PC-9 (cell line): ENCODE results near the gene KCNC4. TPM values are rescaled to one million over a fixed set of nuclear protein-coding genes. Genes with fewer than 3 reads are reported as not detected.

Experiments used
- BruUV-seq: library from RNA; stranded (reverse); fragments of 400-500 nt; replicated peaks from 2 replicates; lab custom pipeline; 2021; lab: Mats Ljungman, UMichigan
- CTCF ChIA-PET: fragments of 300-600 bp; sonication (Branson Sonifier 250); formaldehyde crosslinking; loops from one replicate; lab custom pipeline; 2022; ENCODE audit warnings: antibody characterized with exemption; lab: Charles Lee
- POLR2A ChIA-PET: fragments of 300-600 bp; sonication (Branson Sonifier 250); formaldehyde crosslinking; loops from one replicate; lab custom pipeline; 2022; ENCODE audit warnings: antibody characterized with exemption; ENCODE audit not compliant: unreplicated experiment; lab: Charles Lee
- DNase-seq, 2 experiments: peaks; one replicate each; pipeline versions ENCODE4 v3.0.0 to v3.0.0-alpha.2; 2015 to 2022; ENCODE audit warnings: mixed read lengths in 1 of 2
- H2AFZ ChIP-seq: fragments of 200-600 bp; sonication (generic); 2 replicates; pipeline ENCODE4 v1.8.1; 2017; ENCODE audit warnings: antibody characterized with exemption
- H3F3A ChIP-seq: fragments of 200-600 bp; sonication (generic); 2 replicates; pipeline ENCODE4 v1.8.1; 2017; ENCODE audit warnings: antibody characterized with exemption, mild to moderate bottlenecking, low read depth; ENCODE audit not compliant: insufficient read depth
- H3K27ac ChIP-seq: fragments of 200-600 bp; sonication (generic); 2 replicates; pipeline ENCODE4 v1.6.1; 2016; ENCODE audit warnings: mixed run types
- H3K27me3 ChIP-seq: fragments of 200-600 bp; sonication (generic); 2 replicates; pipeline ENCODE4 v1.6.1; 2016; ENCODE audit warnings: low read depth, mixed run types; ENCODE audit not compliant: insufficient read depth
- H3K36me3 ChIP-seq: fragments of 200-600 bp; sonication (generic); 2 replicates; pipeline ENCODE4 v1.6.1; 2016; ENCODE audit warnings: low read depth, mixed run types
- H3K4me1 ChIP-seq: fragments of 200-600 bp; sonication (generic); replicated peaks from 2 replicates; pipeline ENCODE4 v1.6.1; 2016; ENCODE audit warnings: mixed run types; ENCODE audit not compliant: insufficient read depth
- H3K4me2 ChIP-seq: fragments of 200-600 bp; sonication (generic); 2 replicates; pipeline ENCODE4 v1.6.1; 2017; ENCODE audit warnings: mixed run types
- H3K4me3 ChIP-seq: fragments of 200-600 bp; sonication (generic); 2 replicates; pipeline ENCODE4 v1.6.1; 2016; ENCODE audit warnings: mixed run types
- H3K79me2 ChIP-seq: fragments of 200-600 bp; sonication (generic); 2 replicates; pipeline ENCODE4 v1.6.1; 2017; ENCODE audit warnings: low read depth, mixed run types
- H3K9me2 ChIP-seq: fragments of 200-600 bp; sonication (generic); 2 replicates; pipeline ENCODE4 v1.8.1; 2017; ENCODE audit warnings: mild to moderate bottlenecking; ENCODE audit not compliant: insufficient read depth
- H3K9me3 ChIP-seq: fragments of 200-600 bp; sonication (generic); 2 replicates; pipeline ENCODE4 v1.8.1; 2016; ENCODE audit warnings: low read depth; ENCODE audit not compliant: insufficient read depth
- H4K20me1 ChIP-seq: fragments of 200-600 bp; sonication (generic); 2 replicates; pipeline ENCODE4 v1.8.1; 2017; ENCODE audit not compliant: insufficient read depth
- EZH2 ChIP-seq: fragments of 200-600 bp; sonication (generic); IDR thresholded peaks from 2 replicates; pipeline ENCODE4 v1.8.0; 2017; ENCODE audit warnings: antibody characterized with exemption, low read depth
- intact Hi-C: fragments of 100-400 bp; cut with micrococcal nuclease; formaldehyde crosslinking; loops from one replicate; pipeline ENCODE4 v1.10.0; 2022; ENCODE audit not compliant: unreplicated experiment
- total RNA-seq: library from RNA; stranded (reverse); gene quantifications from 2 replicates; pipeline ENCODE4 v1.2.3, GENCODE V29; 2021
- TF ChIP-seq, protein P1 (sequence below): fragments of 200-600 bp; sonication (generic); conservative IDR thresholded peaks from 2 replicates; pipeline ENCODE4 v1.6.1; 2017; ENCODE audit warnings: mixed run types, antibody characterized with exemption, mild to moderate bottlenecking, moderate library complexity

Gene KCNC4
- total RNA-seq, 1 experiment from 2014 or later: 8.6 TPM

DNA sequence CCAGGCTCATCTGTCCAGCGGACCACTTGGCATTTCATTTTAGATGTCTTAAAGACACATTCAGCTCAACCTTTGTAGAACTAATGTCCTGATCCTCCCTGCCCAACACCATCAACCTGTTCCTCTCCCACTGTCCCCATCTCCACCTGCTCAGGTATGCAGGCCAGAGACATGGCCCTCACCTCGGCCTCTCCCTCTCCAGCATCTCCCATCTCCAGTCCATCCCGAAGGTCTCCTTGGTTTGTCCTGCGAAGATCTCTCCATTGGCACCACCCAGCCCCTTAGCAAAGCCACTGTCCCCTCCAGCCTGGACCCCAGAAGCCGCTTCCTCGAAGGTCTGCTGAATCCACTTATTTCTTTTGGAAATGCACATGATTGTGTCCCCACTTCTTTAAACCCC, 20.9 kb upstream of the KCNC4 start:
- CTCF ChIA-PET: no interaction called here
- Histone ChIP-seq H3K9me3 (no peaks in the 10 kb centered on the region), H3K9me2 (no peaks in the 10 kb centered on the region), H3K4me2 (peak overlapping the region; percentile 78), H3K27ac (peak overlapping the region; percentile 89), H3K79me2 (no peaks in the 10 kb centered on the region), H3K4me3 (no peak overlapping the region), H4K20me1 (no peaks in the 10 kb centered on the region), H2AFZ (no peak overlapping the region), H3K36me3 (no peaks in the 10 kb centered on the region), H3K4me1 (peaks cover 62% of the 10 kb centered on the region), H3K27me3 (no peaks in the 10 kb centered on the region), H3F3A (peaks cover 43% of the 10 kb centered on the region)
- TF ChIP-seq, protein P1, sequence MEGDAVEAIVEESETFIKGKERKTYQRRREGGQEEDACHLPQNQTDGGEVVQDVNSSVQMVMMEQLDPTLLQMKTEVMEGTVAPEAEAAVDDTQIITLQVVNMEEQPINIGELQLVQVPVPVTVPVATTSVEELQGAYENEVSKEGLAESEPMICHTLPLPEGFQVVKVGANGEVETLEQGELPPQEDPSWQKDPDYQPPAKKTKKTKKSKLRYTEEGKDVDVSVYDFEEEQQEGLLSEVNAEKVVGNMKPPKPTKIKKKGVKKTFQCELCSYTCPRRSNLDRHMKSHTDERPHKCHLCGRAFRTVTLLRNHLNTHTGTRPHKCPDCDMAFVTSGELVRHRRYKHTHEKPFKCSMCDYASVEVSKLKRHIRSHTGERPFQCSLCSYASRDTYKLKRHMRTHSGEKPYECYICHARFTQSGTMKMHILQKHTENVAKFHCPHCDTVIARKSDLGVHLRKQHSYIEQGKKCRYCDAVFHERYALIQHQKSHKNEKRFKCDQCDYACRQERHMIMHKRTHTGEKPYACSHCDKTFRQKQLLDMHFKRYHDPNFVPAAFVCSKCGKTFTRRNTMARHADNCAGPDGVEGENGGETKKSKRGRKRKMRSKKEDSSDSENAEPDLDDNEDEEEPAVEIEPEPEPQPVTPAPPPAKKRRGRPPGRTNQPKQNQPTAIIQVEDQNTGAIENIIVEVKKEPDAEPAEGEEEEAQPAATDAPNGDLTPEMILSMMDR: no peak
- intact Hi-C loops: no loop called here
- DNase-seq: no peak
- POLR2A ChIA-PET: interaction anchor here (0.6 kb wide), 1 partner anchor 641 kb away, joined by 3 read pairs; the partner anchor contains the start of gene GNAI3
- no TSS peak for BruUV-seq

DNA sequence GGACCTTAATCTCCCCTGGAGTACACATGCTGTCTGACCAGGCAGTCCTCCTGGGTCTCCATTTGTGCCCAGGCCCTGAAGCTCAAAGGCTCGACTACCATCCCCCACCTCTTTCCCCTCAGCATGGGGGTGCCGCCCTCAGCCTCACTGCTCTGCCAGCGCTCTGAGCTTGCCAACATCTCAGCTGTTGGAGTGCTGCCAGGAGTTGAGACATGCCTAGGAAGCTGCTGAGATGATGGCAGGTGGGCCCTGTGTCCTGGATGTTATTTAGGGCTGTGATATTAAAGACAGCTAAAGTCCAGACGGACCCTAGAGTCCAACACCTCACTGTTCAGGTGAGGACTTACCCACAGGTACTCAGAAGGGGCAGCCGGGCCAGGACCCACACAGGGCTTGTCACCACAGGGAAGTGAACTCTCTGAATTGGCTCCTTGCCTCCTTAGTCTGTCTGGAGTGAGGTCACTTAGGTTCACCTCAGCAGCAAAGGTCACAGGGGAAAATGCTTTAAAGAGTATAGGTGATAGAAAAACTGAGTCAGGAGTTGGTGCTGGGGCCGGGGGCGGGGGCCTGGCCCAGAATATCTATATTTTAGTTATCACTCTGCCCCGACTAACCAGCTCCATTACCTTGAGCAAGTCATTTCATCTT, 19.7 kb upstream of the KCNC4 start:
- peaks cover 43% of the 10 kb centered on the region for H3F3A ChIP-seq
- no peaks in the 10 kb centered on the region for H4K20me1 ChIP-seq
- peak overlapping the region; percentile 89; the same call in 1 of the 2 replicates for H3K27ac ChIP-seq
- no TSS peak for BruUV-seq
- H3K4me1 ChIP-seq: peaks cover 57% of the 10 kb centered on the region
- no peak overlapping the region for H3K4me3 ChIP-seq
- peak in 1 of 2 experiments; percentile 36 for DNase-seq
- H2AFZ ChIP-seq: no peak overlapping the region
- H3K4me2 ChIP-seq: peak overlapping the region; percentile 78
- H3K79me2 ChIP-seq: no peaks in the 10 kb centered on the region
- H3K9me2 ChIP-seq: no peaks in the 10 kb centered on the region
- ChIA-PET POLR2A (no interaction called here), CTCF (no interaction called here)
- no peaks in the 10 kb centered on the region for H3K9me3 ChIP-seq
- no peaks in the 10 kb centered on the region for H3K27me3 ChIP-seq
- H3K36me3 ChIP-seq: no peaks in the 10 kb centered on the region
- TF ChIP-seq EZH2: no peak
- TF ChIP-seq, protein P1: no peak
- intact Hi-C loops: no loop called here

DNA sequence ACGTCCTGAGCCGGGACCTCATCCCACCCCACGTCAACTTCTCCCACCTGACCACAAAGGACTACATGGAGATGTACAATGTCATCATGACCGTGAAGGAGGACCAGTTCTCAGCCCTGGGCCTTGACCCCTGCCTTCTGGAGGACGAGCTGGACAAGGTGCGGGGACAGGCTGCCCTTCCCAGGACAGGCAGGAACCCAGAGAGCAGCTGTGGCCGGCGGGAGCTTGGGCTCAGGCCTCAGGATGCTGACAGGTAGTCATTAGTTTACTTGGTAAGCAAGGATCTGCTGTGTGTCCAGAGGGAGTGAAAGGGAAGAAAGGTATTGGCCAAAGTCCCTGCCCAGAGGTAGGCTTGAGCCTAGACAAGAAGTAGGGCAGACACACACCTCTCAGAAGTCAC, 17.6 kb upstream of the KCNC4 start:
- POLR2A ChIA-PET: no interaction called here
- TF ChIP-seq, protein P1: no peak
- Histone ChIP-seq H3K36me3 (no peaks in the 10 kb centered on the region), H3K9me3 (no peaks in the 10 kb centered on the region), H3F3A (peaks cover 31% of the 10 kb centered on the region), H3K27me3 (no peaks in the 10 kb centered on the region), H3K9me2 (no peaks in the 10 kb centered on the region), H4K20me1 (no peaks in the 10 kb centered on the region), H3K79me2 (no peaks in the 10 kb centered on the region), H2AFZ (no peak overlapping the region), H3K4me3 (no peak overlapping the region), H3K27ac (no peak overlapping the region), H3K4me2 (no peak overlapping the region), H3K4me1 (peaks cover 37% of the 10 kb centered on the region)
- DNase-seq: no peak
- intact Hi-C loops: no loop called here
- no TSS peak for BruUV-seq
- CTCF ChIA-PET: no interaction called here
